Renal cortical epithelial cell (primary cell): ENCODE measurements around the gene FAM177B. TPM values are rescaled to one million over a fixed set of nuclear protein-coding genes. Genes with fewer than 3 reads are reported as not detected.

Experiments
- DNase-seq: peaks from one replicate; pipeline ENCODE4 v3.0.0-alpha.2; 2011; ENCODE audit warnings: low read depth
- total RNA-seq: library from RNA; depleted of rRNA; stranded (reverse); fragments of >200 nt; gene quantifications from 2 replicates; pipeline ENCODE4 v1.2.3, GENCODE V29; 2014

The FAM177B gene
- not detected in 2 replicates for total RNA-seq

- DNase-seq = peak; percentile 59
Measured at GRCh38 chr1:222736972-222737371, at the start of gene FAM177B. TSS of gene FAM177B (plus strand) at chr1:222737202. CDS start at chr1:222746546, 9,344 bp downstream.

GRCh38 chr1:222691016-222691415, 46.0 kb upstream of the FAM177B start:
- no peak for DNase-seq

GRCh38 chr1:222694927-222695326, 42.1 kb upstream of the FAM177B start:
- no peak for DNase-seq

- no peak for DNase-seq
Measured at GRCh38 chr1:222696741-222697140, 40.3 kb upstream of the FAM177B start.

- DNase-seq = no peak
Measured at GRCh38 chr1:222697203-222697602, 39.8 kb upstream of the FAM177B start.

- DNase-seq = no peak
Measured at GRCh38 chr1:222697826-222698225, 39.2 kb upstream of the FAM177B start.

- no peak for DNase-seq
Measured at GRCh38 chr1:222702210-222702609, 34.8 kb upstream of the FAM177B start.

- DNase-seq = no peak
Measured at GRCh38 chr1:222704260-222704659, 32.7 kb upstream of the FAM177B start.

GRCh38 chr1:222706815-222707214, 30.2 kb upstream of the FAM177B start:
- DNase-seq = no peak

- DNase-seq = no peak
Measured at GRCh38 chr1:222709700-222710153, 27.3 kb upstream of the FAM177B start.

GRCh38 chr1:222711319-222712252, 25.4 kb upstream of the FAM177B start:
- DNase-seq = peak; percentile 57

GRCh38 chr1:222712253-222713090, 24.5 kb upstream of the FAM177B start, which contains the start of the genes AIDA and BROX:
TSS of gene AIDA (minus strand) at chr1:222712491. CDS start at chr1:222712317, 174 bp downstream.
TSS of gene BROX (plus strand) at chr1:222712564. CDS start at chr1:222715700, 3,136 bp downstream.
- peak; percentile 57 for DNase-seq

GRCh38 chr1:222713091-222713961, 23.7 kb upstream of the FAM177B start:
- DNase-seq = peak; percentile 94

- DNase-seq = no peak
Measured at GRCh38 chr1:222716393-222716792, 20.6 kb upstream of the FAM177B start.

- no peak for DNase-seq
Measured at GRCh38 chr1:222728746-222729145, 8.3 kb upstream of the FAM177B start.

- no peak for DNase-seq
Measured at GRCh38 chr1:222730866-222731265, 6.1 kb upstream of the FAM177B start.

GRCh38 chr1:222732216-222733159, 4.5 kb upstream of the FAM177B start:
- DNase-seq = no peak

- no peak for DNase-seq
Measured at GRCh38 chr1:222734740-222735139, 2.3 kb upstream of the FAM177B start.

GRCh38 chr1:222736470-222736869, 532 bp upstream of the FAM177B start:
- peak; percentile 1 for DNase-seq

- no peak for DNase-seq
Measured at GRCh38 chr1:222739465-222739864, 2.5 kb downstream of the FAM177B start.
